GM21619 (cell line): ENCODE results near the gene TENT4B.

Experiments used
- ATAC-seq: cut with Tn5 transposase; IDR thresholded peaks from one replicate; pipeline ENCODE4 v1.9.1; 2021; ENCODE audit not compliant: unreplicated experiment

The TENT4B gene

GRCh38 chr16:50192386-50193050 is 39.4 kb downstream of the TENT4B start:
- ATAC-seq = no peak

- no peak for ATAC-seq
Measured at GRCh38 chr16:50193594-50193993, 40.5 kb downstream of the TENT4B start.

- ATAC-seq = no peak
Measured at GRCh38 chr16:50195276-50195675, 42.2 kb downstream of the TENT4B start.

GRCh38 chr16:50195756-50196155 is 42.6 kb downstream of the TENT4B start:
- no peak for ATAC-seq

GRCh38 chr16:50197582-50197981 is 44.5 kb downstream of the TENT4B start:
- ATAC-seq = no peak

- no peak for ATAC-seq
Measured at GRCh38 chr16:50198802-50199403, 45.8 kb downstream of the TENT4B start.

- no peak for ATAC-seq
Measured at GRCh38 chr16:50201787-50202186, 48.7 kb downstream of the TENT4B start.

- ATAC-seq = no peak
Measured at GRCh38 chr16:50202926-50203624, 50.0 kb downstream of the TENT4B start.

- ATAC-seq = no peak
Measured at GRCh38 chr16:50203681-50204080, 50.6 kb downstream of the TENT4B start.

- no peak for ATAC-seq
Measured at GRCh38 chr16:50204453-50205108, 51.5 kb downstream of the TENT4B start.

GRCh38 chr16:50207652-50208051 is 54.5 kb downstream of the TENT4B start:
- no peak for ATAC-seq

- ATAC-seq = no peak
Measured at GRCh38 chr16:50208460-50208931, 55.4 kb downstream of the TENT4B start.

GRCh38 chr16:50209546-50210265 is 56.6 kb downstream of the TENT4B start:
- ATAC-seq = no peak

GRCh38 chr16:50210266-50211038 is 57.3 kb downstream of the TENT4B start:
- ATAC-seq = peak; percentile 95

- no peak for ATAC-seq
Measured at GRCh38 chr16:50213939-50214519, 60.9 kb downstream of the TENT4B start.

- ATAC-seq = no peak
Measured at GRCh38 chr16:50215680-50216079, 62.6 kb downstream of the TENT4B start.

- no peak for ATAC-seq
Measured at GRCh38 chr16:50216231-50216630, 63.1 kb downstream of the TENT4B start.

GRCh38 chr16:50219402-50219975 is 66.4 kb downstream of the TENT4B start:
- no peak for ATAC-seq

- ATAC-seq = no peak
Measured at GRCh38 chr16:50224286-50224685, 71.2 kb downstream of the TENT4B start.
